SK-N-SH (cell line): Measurements from ENCODE around the gene SLC12A7. TPM values are rescaled to one million over a fixed set of nuclear protein-coding genes. Genes with fewer than 3 reads are reported as not detected.

Experiments
- CTCF ChIA-PET: fragments of 300-600, 350-600 bp; formaldehyde crosslinking; extraction: SDS; loops from one replicate; lab custom pipeline; 2021; lab: Yijun Ruan, JAX
- POLR2A ChIA-PET: fragments of 350-600 bp; sonication (Branson Sonifier 250); formaldehyde crosslinking; extraction: SDS; loops from one replicate; lab custom pipeline; 2020; ENCODE audit warnings: antibody characterized with exemption, inconsistent platforms; lab: Yijun Ruan, JAX
- DNase-seq: peaks from one replicate; pipeline ENCODE4 v3.0.0; 2012
- H2AFZ ChIP-seq: fragments of 200-600 bp; sonication (generic); 2 replicates; pipeline ENCODE4 v1.8.1; 2016; ENCODE audit warnings: antibody characterized with exemption, mild to moderate bottlenecking, low read depth
- H3F3A ChIP-seq: fragments of 200-600 bp; sonication (generic); replicated peaks from 2 replicates; pipeline ENCODE3; 2016; ENCODE audit warnings: antibody characterized with exemption, mild to moderate bottlenecking; ENCODE audit not compliant: insufficient read depth
- H3K27ac ChIP-seq, 2 experiments: fragments of 200-500 bp in 1 of 2; fragments of 200-600 bp in 1 of 2; sonication (Bioruptor generic) in 1 of 2; sonication (generic), shearing (Covaris generic) in 1 of 2; 2 replicates each; pipeline versions ENCODE4 v1.5.1 to v1.6.1; 2014 to 2016; ENCODE audit warnings: low read depth in 2 of 2, inconsistent platforms in 1 of 2, low read length in 1 of 2, mild to moderate bottlenecking in 1 of 2, mixed read lengths in 1 of 2
- H3K27me3 ChIP-seq: fragments of 200-600 bp; sonication (generic), shearing (Covaris generic); 2 replicates; pipeline ENCODE4 v1.6.1; 2016; ENCODE audit warnings: mixed run types; ENCODE audit not compliant: insufficient read depth
- H3K36me3 ChIP-seq, 2 experiments: fragments of 200-500 bp in 1 of 2; fragments of 200-600 bp in 1 of 2; sonication (Bioruptor generic) in 1 of 2; sonication (generic) in 1 of 2; replicated peaks in 1 of 2; 2 replicates each; pipeline versions ENCODE3 to v1.5.1; 2014 to 2016; ENCODE audit warnings: low read length in 1 of 2, mild to moderate bottlenecking in 1 of 2; ENCODE audit not compliant: insufficient read depth in 2 of 2, control insufficient read depth in 1 of 2
- H3K4me1 ChIP-seq, 2 experiments: fragments of 200-500 bp in 1 of 2; fragments of 200-600 bp in 1 of 2; sonication (Bioruptor generic) in 1 of 2; sonication (generic), shearing (Covaris generic) in 1 of 2; 2 replicates each; pipeline versions ENCODE4 v1.5.1 to v1.6.1; 2014 to 2016; ENCODE audit warnings: low read depth in 1 of 2, low read length in 1 of 2, mixed run types in 1 of 2; ENCODE audit not compliant: insufficient read depth in 2 of 2, control insufficient read depth in 1 of 2
- H3K4me2 ChIP-seq: fragments of 200-600 bp; sonication (generic), shearing (Covaris generic); 2 replicates; pipeline ENCODE4 v1.6.1; 2017; ENCODE audit warnings: mixed run types
- H3K4me3 ChIP-seq, 2 experiments: fragments of 200-500 bp in 1 of 2; fragments of 200-600 bp in 1 of 2; sonication (Bioruptor generic) in 1 of 2; sonication (generic), shearing (Covaris generic) in 1 of 2; 2 replicates each; pipeline versions ENCODE4 v1.5.1 to v1.8.1; 2014 to 2016; ENCODE audit warnings: low read depth in 2 of 2, inconsistent platforms in 1 of 2, low read length in 1 of 2, mild to moderate bottlenecking in 1 of 2, mixed read lengths in 1 of 2, moderate library complexity in 1 of 2
- H3K79me2 ChIP-seq: fragments of 200-600 bp; sonication (generic); 2 replicates; pipeline ENCODE4 v1.8.1; 2017; ENCODE audit warnings: mild to moderate bottlenecking; ENCODE audit not compliant: insufficient read depth
- H3K9ac ChIP-seq: fragments of 200-600 bp; sonication (generic); 2 replicates; pipeline ENCODE4 v1.6.1; 2017; ENCODE audit warnings: mixed run types
- H3K9me2 ChIP-seq: fragments of 200-600 bp; sonication (generic); 2 replicates; pipeline ENCODE4 v1.6.1; 2017; ENCODE audit warnings: mixed run types
- H3K9me3 ChIP-seq: fragments of 200-600 bp; sonication (generic); 2 replicates; pipeline ENCODE4 v1.6.1; 2017; ENCODE audit warnings: mixed run types, mild to moderate bottlenecking, moderate library complexity
- H4K20me1 ChIP-seq: fragments of 200-600 bp; sonication (generic); 2 replicates; pipeline ENCODE4 v1.6.1; 2017; ENCODE audit warnings: mild to moderate bottlenecking, mixed run types; ENCODE audit not compliant: insufficient read depth
- EP300 ChIP-seq, 2 experiments: IDR thresholded peaks; 2 replicates each; pipeline versions ENCODE4 v1.4.0 to v1.6.1; 2012; ENCODE audit warnings: borderline replicate concordance in 1 of 2, low read depth in 1 of 2, low read length in 1 of 2
- FOSL2 ChIP-seq: IDR thresholded peaks from 2 replicates; pipeline ENCODE4 v1.4.0; 2012; ENCODE audit warnings: low read depth, mild to moderate bottlenecking, moderate library complexity, borderline replicate concordance
- FOXJ3 ChIP-seq: sonication (generic); formaldehyde crosslinking; IDR thresholded peaks from 2 replicates; pipeline ENCODE4 v1.5.1; 2020; ENCODE audit warnings: mild to moderate bottlenecking, missing genetic modification reagents
- GATA2 ChIP-seq: sonication (generic); formaldehyde crosslinking; IDR thresholded peaks from 2 replicates; pipeline ENCODE4 v1.5.0; 2020; ENCODE audit warnings: mild to moderate bottlenecking, missing genetic modification reagents
- JUND ChIP-seq: IDR thresholded peaks from 2 replicates; pipeline ENCODE4 v1.4.0; 2012
- MEF2A ChIP-seq: IDR thresholded peaks from 2 replicates; pipeline ENCODE4 v1.4.0; 2012; ENCODE audit warnings: low read depth, borderline replicate concordance
- MXI1 ChIP-seq: IDR thresholded peaks from 2 replicates; pipeline ENCODE4 v1.6.1; 2012; ENCODE audit warnings: mild to moderate bottlenecking, low read depth, low read length, improper control_type of control experiment
- NFIC ChIP-seq: IDR thresholded peaks from 2 replicates; pipeline ENCODE4 v1.4.0; 2012; ENCODE audit warnings: borderline replicate concordance
- POLR2AphosphoS5 ChIP-seq: IDR thresholded peaks from 2 replicates; pipeline ENCODE4 v1.6.1; 2012; ENCODE audit warnings: low read depth, low read length
- RAD21 ChIP-seq: IDR thresholded peaks from 2 replicates; pipeline ENCODE4 v1.6.1; 2012; ENCODE audit warnings: mild to moderate bottlenecking, low read length
- RCOR1 ChIP-seq: fragments of 150-350 bp; IDR thresholded peaks from 2 replicates; pipeline ENCODE4 v1.6.1; 2017; ENCODE audit warnings: antibody characterized with exemption, low read length
- RXRA ChIP-seq: IDR thresholded peaks from 2 replicates; pipeline ENCODE4 v1.4.0; 2012; ENCODE audit warnings: low read depth, mild to moderate bottlenecking, borderline replicate concordance
- SIN3A ChIP-seq: IDR thresholded peaks from 2 replicates; pipeline ENCODE4 v1.6.1; 2012; ENCODE audit warnings: low read depth, mild to moderate bottlenecking, low read length, moderate library complexity, borderline replicate concordance
- TAF1 ChIP-seq: IDR thresholded peaks from 2 replicates; pipeline ENCODE4 v1.6.1; 2012; ENCODE audit warnings: low read depth, mild to moderate bottlenecking, low read length, moderate library complexity, borderline replicate concordance
- TCF12 ChIP-seq: IDR thresholded peaks from 2 replicates; pipeline ENCODE4 v1.4.0; 2012
- YY1 ChIP-seq: IDR thresholded peaks from 2 replicates; pipeline ENCODE4 v1.4.0; 2012; ENCODE audit warnings: low read depth, mild to moderate bottlenecking
- WGBS: methylation state at CpG from one replicate; pipeline ENCODE4 v1.1.6; 2017; ENCODE audit warnings: low lambda C conversion rate; 5-methylcytosine and 5-hydroxymethylcytosine counted together
- polyA plus RNA-seq, 3 experiments: library from polyadenylated mRNA; depleted of rRNA; stranded (reverse); fragments of >200 nt; gene quantifications; 2 replicates each; pipeline ENCODE4 v1.2.3, GENCODE V29; 2012
- TF ChIP-seq, protein P1 (sequence below): fragments of 150-350 bp; IDR thresholded peaks from 2 replicates; pipeline ENCODE4 v1.6.1; 2016; ENCODE audit warnings: mild to moderate bottlenecking, low read depth, low read length
- TF ChIP-seq, protein P2 (sequence below): IDR thresholded peaks from 2 replicates; pipeline ENCODE4; 2012
- TF ChIP-seq, protein P3 (sequence below): IDR thresholded peaks from 2 replicates; pipeline ENCODE4 v1.4.0; 2012; ENCODE audit warnings: low read depth

SLC12A7 gene
- polyA plus RNA-seq, 1 of the 3 experiments (the other 2 are of a cell fraction): 2.6 TPM

DNA sequence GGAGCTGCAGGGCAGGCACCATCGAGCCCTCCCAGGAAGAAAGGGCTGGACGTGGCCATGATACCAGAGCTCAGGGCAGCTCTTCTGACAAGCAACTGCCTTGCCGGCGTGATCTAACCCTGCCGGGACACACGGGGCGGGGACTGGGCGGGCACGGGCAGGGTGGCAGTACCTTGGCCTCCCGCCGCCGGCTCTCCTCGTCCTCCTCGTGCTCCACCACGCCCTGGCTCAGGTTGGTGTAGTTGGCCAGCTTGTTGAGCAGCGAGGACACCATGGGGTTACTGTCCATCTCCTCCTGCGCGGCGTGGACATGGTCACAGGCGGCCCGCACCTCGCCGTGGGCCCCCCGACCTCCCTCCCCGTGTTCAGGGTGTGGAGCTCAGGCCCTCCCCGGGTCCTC, 18.5 kb downstream of the SLC12A7 start:
- 85% methylated on average over 12 of the region's 26 CpGs for WGBS
- H3K36me3 ChIP-seq: no peaks in the 10 kb centered on the region
- no peak overlapping the region for H3K27ac ChIP-seq
- ChIA-PET POLR2A (no interaction called here), CTCF (no interaction called here)
- H3K79me2 ChIP-seq: no peaks in the 10 kb centered on the region
- peaks cover 0 to 8% of the 10 kb centered on the region in 2 experiments; a peak in 1 of 4 replicates for H3K4me1 ChIP-seq
- no peaks in the 10 kb centered on the region for H3K9me2 ChIP-seq
- no peaks in the 10 kb centered on the region for H4K20me1 ChIP-seq
- no peak overlapping the region for H3K4me2 ChIP-seq
- DNase-seq: no peak
- no peaks in the 10 kb centered on the region for H3K9me3 ChIP-seq
- no peak overlapping the region for H3K4me3 ChIP-seq
- H2AFZ ChIP-seq: no peak overlapping the region
- no peaks in the 10 kb centered on the region for H3F3A ChIP-seq
- H3K9ac ChIP-seq: no peak overlapping the region
- no peaks in the 10 kb centered on the region for H3K27me3 ChIP-seq
- TF ChIP-seq MEF2A (no peak), POLR2AphosphoS5 (no peak), JUND (no peak), RAD21 (no peak), EP300 (IDR thresholded peaks at IDR 0.05; ENCODE audit: borderline replicate concordance in 1 of 2, low read depth in 1 of 2, low read length in 1 of 2) (no peak), FOXJ3 (CRISPR knock-in tag) (no peak), NFIC (no peak), TAF1 (no peak), SIN3A (no peak), TCF12 (no peak), FOSL2 (no peak)
- TF ChIP-seq, protein P1, sequence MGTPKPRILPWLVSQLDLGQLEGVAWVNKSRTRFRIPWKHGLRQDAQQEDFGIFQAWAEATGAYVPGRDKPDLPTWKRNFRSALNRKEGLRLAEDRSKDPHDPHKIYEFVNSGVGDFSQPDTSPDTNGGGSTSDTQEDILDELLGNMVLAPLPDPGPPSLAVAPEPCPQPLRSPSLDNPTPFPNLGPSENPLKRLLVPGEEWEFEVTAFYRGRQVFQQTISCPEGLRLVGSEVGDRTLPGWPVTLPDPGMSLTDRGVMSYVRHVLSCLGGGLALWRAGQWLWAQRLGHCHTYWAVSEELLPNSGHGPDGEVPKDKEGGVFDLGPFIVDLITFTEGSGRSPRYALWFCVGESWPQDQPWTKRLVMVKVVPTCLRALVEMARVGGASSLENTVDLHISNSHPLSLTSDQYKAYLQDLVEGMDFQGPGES: no peak
- TF ChIP-seq, protein P2, sequence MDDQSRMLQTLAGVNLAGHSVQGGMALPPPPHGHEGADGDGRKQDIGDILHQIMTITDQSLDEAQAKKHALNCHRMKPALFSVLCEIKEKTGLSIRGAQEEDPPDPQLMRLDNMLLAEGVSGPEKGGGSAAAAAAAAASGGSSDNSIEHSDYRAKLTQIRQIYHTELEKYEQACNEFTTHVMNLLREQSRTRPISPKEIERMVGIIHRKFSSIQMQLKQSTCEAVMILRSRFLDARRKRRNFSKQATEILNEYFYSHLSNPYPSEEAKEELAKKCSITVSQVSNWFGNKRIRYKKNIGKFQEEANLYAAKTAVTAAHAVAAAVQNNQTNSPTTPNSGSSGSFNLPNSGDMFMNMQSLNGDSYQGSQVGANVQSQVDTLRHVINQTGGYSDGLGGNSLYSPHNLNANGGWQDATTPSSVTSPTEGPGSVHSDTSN: no peak
- TF ChIP-seq, protein P3, sequence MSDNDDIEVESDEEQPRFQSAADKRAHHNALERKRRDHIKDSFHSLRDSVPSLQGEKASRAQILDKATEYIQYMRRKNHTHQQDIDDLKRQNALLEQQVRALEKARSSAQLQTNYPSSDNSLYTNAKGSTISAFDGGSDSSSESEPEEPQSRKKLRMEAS: no peak

DNA sequence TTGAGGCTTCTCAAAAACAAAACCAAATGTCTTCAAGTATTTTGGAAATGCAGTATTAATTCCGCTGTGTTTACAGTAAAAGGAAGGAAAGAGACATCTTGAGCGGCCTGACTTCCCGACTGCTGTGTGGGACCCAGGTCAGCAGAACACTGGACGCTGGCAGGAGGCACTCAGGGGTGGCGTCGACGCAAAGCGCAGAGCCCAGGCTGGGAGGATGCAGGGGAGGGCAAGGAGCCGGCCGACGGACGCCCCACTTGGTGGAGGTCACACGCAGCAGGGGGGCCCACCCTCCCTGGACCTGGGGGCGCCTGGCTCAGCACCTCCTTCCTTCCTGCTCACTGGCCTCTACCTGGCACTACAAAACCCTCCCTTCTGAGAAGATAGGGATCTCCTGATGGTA, 19.7 kb downstream of the SLC12A7 start:
- H3K36me3 ChIP-seq: no peaks in the 10 kb centered on the region
- TF ChIP-seq GATA2 (CRISPR knock-in tag): no peak
- TF ChIP-seq POLR2AphosphoS5: no peak
- no peak for TF ChIP-seq RXRA
- TF ChIP-seq MXI1: no peak
- TF ChIP-seq YY1: no peak
- TF ChIP-seq, protein P2: no peak
- TF ChIP-seq RCOR1: no peak
- H2AFZ ChIP-seq: no peak overlapping the region
- H4K20me1 ChIP-seq: no peaks in the 10 kb centered on the region
- no peak for DNase-seq
- H3F3A ChIP-seq: no peaks in the 10 kb centered on the region
- H3K9me2 ChIP-seq: no peaks in the 10 kb centered on the region
- H3K4me3 ChIP-seq: no peak overlapping the region
- no peak overlapping the region for H3K4me2 ChIP-seq
- H3K4me1 ChIP-seq: peaks cover 0 to 8% of the 10 kb centered on the region in 2 experiments; a peak in 1 of 4 replicates
- CTCF ChIA-PET: no interaction called here
- H3K79me2 ChIP-seq: no peaks in the 10 kb centered on the region
- no peaks in the 10 kb centered on the region for H3K27me3 ChIP-seq
- no peak overlapping the region for H3K27ac ChIP-seq
- no peak overlapping the region for H3K9ac ChIP-seq
- H3K9me3 ChIP-seq: no peaks in the 10 kb centered on the region
- WGBS: 95% methylated on average over 14 of the region's 14 CpGs
- POLR2A ChIA-PET: no interaction called here
